HUES6 (cell line): ENCODE results near the gene TTC12.

ENCODE experiments used
- H3K27ac ChIP-seq: 2 replicates; pipeline ENCODE4 v1.7.0; 2013; ENCODE audit warnings: low read depth, mild to moderate bottlenecking, low read length, inconsistent platforms
- H3K27me3 ChIP-seq: 2 replicates; pipeline ENCODE4 v1.6.1; 2013; ENCODE audit warnings: low read length; ENCODE audit not compliant: control insufficient read depth, insufficient read depth
- H3K36me3 ChIP-seq: 2 replicates; pipeline ENCODE4 v1.6.1; 2013; ENCODE audit warnings: low read length; ENCODE audit not compliant: control insufficient read depth, insufficient read depth
- H3K4me1 ChIP-seq: 2 replicates; pipeline ENCODE4 v1.6.1; 2013; ENCODE audit warnings: low read length; ENCODE audit not compliant: control insufficient read depth, insufficient read depth
- H3K4me3 ChIP-seq: 2 replicates; pipeline ENCODE4 v1.5.1; 2013; ENCODE audit warnings: low read depth, low read length
- H3K9ac ChIP-seq: one replicate; pipeline ENCODE4 v1.6.1; 2013; ENCODE audit warnings: mild to moderate bottlenecking, low read length
- H3K9me3 ChIP-seq: 2 replicates; pipeline ENCODE4 v1.6.1; 2013; ENCODE audit warnings: low read depth, low read length; ENCODE audit not compliant: control insufficient read depth, insufficient read depth

TTC12 gene

GRCh38 chr11:113350336-113351067, 36.1 kb downstream of the TTC12 start:
- no peak overlapping the region for H3K27ac ChIP-seq
- no peak overlapping the region for H3K9ac ChIP-seq
- no peaks in the 10 kb centered on the region for H3K9me3 ChIP-seq
- no peaks in the 10 kb centered on the region for H3K27me3 ChIP-seq
- no peak overlapping the region for H3K4me3 ChIP-seq
- H3K4me1 ChIP-seq: peaks cover 7% of the 10 kb centered on the region
- H3K36me3 ChIP-seq: peaks cover 5% of the 10 kb centered on the region

GRCh38 chr11:113351068-113351450, 36.7 kb downstream of the TTC12 start:
- H3K9ac ChIP-seq: no peak overlapping the region

GRCh38 chr11:113351480-113351879, 37.1 kb downstream of the TTC12 start:
- Histone ChIP-seq H3K27ac (no peak overlapping the region), H3K36me3 (peaks cover 5% of the 10 kb centered on the region), H3K4me1 (peaks cover 7% of the 10 kb centered on the region), H3K9me3 (peaks cover 5% of the 10 kb centered on the region; the same call in 1 of the 2 replicates), H3K27me3 (no peaks in the 10 kb centered on the region), H3K4me3 (no peak overlapping the region), H3K9ac (no peak overlapping the region)

More at GRCh38 chr11:113351068-113351450, 36.7 kb downstream of the TTC12 start:
- no peak overlapping the region for H3K4me3 ChIP-seq
- H3K36me3 ChIP-seq: peaks cover 5% of the 10 kb centered on the region
- H3K27ac ChIP-seq: no peak overlapping the region
- H3K4me1 ChIP-seq: peaks cover 7% of the 10 kb centered on the region
- no peaks in the 10 kb centered on the region for H3K27me3 ChIP-seq
- H3K9me3 ChIP-seq: peaks cover under 1% of the 10 kb centered on the region; the same call in 1 of the 2 replicates

- Histone ChIP-seq H3K27ac (no peak overlapping the region), H3K9ac (no peak overlapping the region), H3K9me3 (peaks cover 5% of the 10 kb centered on the region; the same call in 1 of the 2 replicates), H3K4me1 (peaks cover 6% of the 10 kb centered on the region), H3K36me3 (peaks cover 5% of the 10 kb centered on the region), H3K4me3 (no peak overlapping the region), H3K27me3 (no peaks in the 10 kb centered on the region)
These were observed 41.8 kb downstream of the TTC12 start for GRCh38 chr11:113356203-113356602.

GRCh38 chr11:113363406-113363805, 49.0 kb downstream of the TTC12 start:
- H3K9me3 ChIP-seq: no peaks in the 10 kb centered on the region
- no peaks in the 10 kb centered on the region for H3K27me3 ChIP-seq
- H3K9ac ChIP-seq: no peak overlapping the region
- H3K4me3 ChIP-seq: no peak overlapping the region
- H3K27ac ChIP-seq: no peak overlapping the region
- peaks cover 4% of the 10 kb centered on the region; the same call in 1 of the 2 replicates for H3K4me1 ChIP-seq
- H3K36me3 ChIP-seq: no peaks in the 10 kb centered on the region; the same call in 1 of the 2 replicates

- H3K36me3 ChIP-seq: no peaks in the 10 kb centered on the region; the same call in 1 of the 2 replicates
- peaks cover 4% of the 10 kb centered on the region; the same call in 1 of the 2 replicates for H3K4me1 ChIP-seq
- H3K4me3 ChIP-seq: no peak overlapping the region
- H3K27me3 ChIP-seq: no peaks in the 10 kb centered on the region
- no peak overlapping the region for H3K27ac ChIP-seq
- H3K9ac ChIP-seq: no peak overlapping the region
- H3K9me3 ChIP-seq: no peaks in the 10 kb centered on the region
These were observed 49.7 kb downstream of the TTC12 start for GRCh38 chr11:113363996-113364641.

- no peak overlapping the region for H3K9ac ChIP-seq
- peaks cover 15% of the 10 kb centered on the region; the same call in 1 of the 2 replicates for H3K4me1 ChIP-seq
- no peaks in the 10 kb centered on the region for H3K9me3 ChIP-seq
- H3K27me3 ChIP-seq: no peaks in the 10 kb centered on the region
- no peak overlapping the region for H3K27ac ChIP-seq
- H3K36me3 ChIP-seq: no peaks in the 10 kb centered on the region; the same call in 1 of the 2 replicates
- H3K4me3 ChIP-seq: no peak overlapping the region
These were observed 51.5 kb downstream of the TTC12 start for GRCh38 chr11:113365895-113366294.

- Histone ChIP-seq H3K27me3 (no peaks in the 10 kb centered on the region), H3K4me3 (no peak overlapping the region), H3K27ac (no peak overlapping the region), H3K36me3 (no peaks in the 10 kb centered on the region; the same call in 1 of the 2 replicates), H3K4me1 (peaks cover 15% of the 10 kb centered on the region; the same call in 1 of the 2 replicates), H3K9ac (no peak overlapping the region), H3K9me3 (no peaks in the 10 kb centered on the region)
These were observed 55.0 kb downstream of the TTC12 start for GRCh38 chr11:113369411-113369810.

- no peaks in the 10 kb centered on the region for H3K27me3 ChIP-seq
- no peaks in the 10 kb centered on the region for H3K36me3 ChIP-seq
- no peak overlapping the region for H3K4me3 ChIP-seq
These were observed 56.3 kb downstream of the TTC12 start for GRCh38 chr11:113370634-113371033.

GRCh38 chr11:113372309-113372708, 57.9 kb downstream of the TTC12 start:
- Histone ChIP-seq H3K27me3 (no peaks in the 10 kb centered on the region), H3K36me3 (no peaks in the 10 kb centered on the region), H3K9me3 (no peaks in the 10 kb centered on the region), H3K9ac (no peak overlapping the region), H3K4me1 (peaks cover 20% of the 10 kb centered on the region; the same call in 1 of the 2 replicates), H3K27ac (no peak overlapping the region), H3K4me3 (no peak overlapping the region)

More at GRCh38 chr11:113370634-113371033, 56.3 kb downstream of the TTC12 start:
- Histone ChIP-seq H3K9me3 (no peaks in the 10 kb centered on the region), H3K27ac (no peak overlapping the region), H3K4me1 (peaks cover 15% of the 10 kb centered on the region; the same call in 1 of the 2 replicates), H3K9ac (no peak overlapping the region)

- Histone ChIP-seq H3K4me3 (no peak overlapping the region), H3K9me3 (no peaks in the 10 kb centered on the region), H3K27ac (no peak overlapping the region), H3K4me1 (peaks cover 26% of the 10 kb centered on the region), H3K27me3 (no peaks in the 10 kb centered on the region), H3K36me3 (no peaks in the 10 kb centered on the region), H3K9ac (no peak overlapping the region)
These were observed 58.9 kb downstream of the TTC12 start for GRCh38 chr11:113373306-113373705.
